Measurements from ENCODE around the gene CCDC3. TPM values are rescaled to one million over a fixed set of nuclear protein-coding genes. Genes with fewer than 3 reads are reported as not detected.

Gene CCDC3
- total and polyA plus RNA-seq, 2 of the 4 experiments (the other 2 are of a cell fraction), result 0.29 to 0.36 TPM

GRCh38 chr10:13047529-13048206, 46.2 kb upstream of the CCDC3 start:
- CTCF ChIA-PET, result no interaction called here

More at GRCh38 chr10:13047529-13048206, 46.2 kb upstream of the CCDC3 start:
- Histone ChIP-seq H3K4me3 (ENCODE audit: insufficient read depth, low read depth, low read length) (no peak overlapping the region), H3K4me1 (ENCODE audit: control insufficient read depth, insufficient read depth, low read length) (no peaks in the 10 kb centered on the region), H3K9ac (ENCODE audit: low read depth, low read length) (no peak overlapping the region), H3K4me2 (ENCODE audit: low read depth, low read length) (no peak overlapping the region), H2BK15ac (ENCODE audit: low read depth, low read length) (no peak overlapping the region), H3K9me3 (ENCODE audit: control insufficient read depth, insufficient read depth, low read length) (no peaks in the 10 kb centered on the region), H2BK5ac (ENCODE audit: low read depth, low read length, poor library complexity, severe bottlenecking) (no peak overlapping the region), H3K56ac (ENCODE audit: extremely low read depth, insufficient read depth, low read length) (no peak overlapping the region), H4K5ac (ENCODE audit: low read depth, low read length) (no peak overlapping the region), H2BK20ac (ENCODE audit: low read depth, low read length) (no peak overlapping the region), H3K18ac (ENCODE audit: low read depth, low read length) (no peak overlapping the region), H3K4ac (ENCODE audit: low read depth, low read length) (no peak overlapping the region), H4K91ac (ENCODE audit: insufficient read depth, low read depth, low read length) (no peak overlapping the region), H3K27ac (ENCODE audit: insufficient read depth, low read length) (no peak overlapping the region), H3K23ac (ENCODE audit: low read depth, low read length) (no peak overlapping the region), H3K79me1 (ENCODE audit: low read depth in 1 of 2, low read length in 2 of 2) (no peaks in the 10 kb centered on the region), H2BK120ac (ENCODE audit: low read depth, low read length) (no peak overlapping the region), H2AK9ac (replicated peaks; ENCODE audit: low read depth, low read length, poor library complexity) (no peak overlapping the region), H3K9me1 (ENCODE audit: insufficient read depth, low read length) (no peaks in the 10 kb centered on the region), H3K14ac (replicated peaks; ENCODE audit: low read depth, low read length) (no peak overlapping the region), H2AFZ (replicated peaks; ENCODE audit: low read length, poor library complexity) (no peak overlapping the region), H2AK5ac (ENCODE audit: low read depth, low read length) (no peak overlapping the region), H3K36me3 (ENCODE audit: control insufficient read depth, insufficient read depth, low read length) (no peaks in the 10 kb centered on the region), H4K20me1 (ENCODE audit: insufficient read depth, low read length) (no peaks in the 10 kb centered on the region), H3K27me3 (ENCODE audit: control insufficient read depth, insufficient read depth, low read length) (peaks cover 24% of the 10 kb centered on the region), H4K8ac (ENCODE audit: low read depth in 2 of 2, low read length in 2 of 2) (no peak overlapping the region)
- DNase-seq (no peak), ATAC-seq (ENCODE audit: low read depth) (no peak)
- no TSS peak for BruUV-seq (replicated peaks)
- POLR2A ChIA-PET (ENCODE audit: unreplicated experiment), result no interaction called here
- WGBS, 2 experiments (ENCODE audit: extremely low coverage in 2 of 2, insufficient read length in 1 of 2), result 50% methylated on average over 4 of the region's 12 CpGs; no CpG with 5 or more reads in 1 of the 2 experiments
- dilution Hi-C loops (cut with HindIII; ENCODE audit: low sequenced_read_pairs, unreplicated experiment), result no loop called here
- intact Hi-C loops (cut with micrococcal nuclease), result no loop called here
- TF ChIP-seq RCOR1 (IDR thresholded peaks at IDR 0.05; ENCODE audit: insufficient replicate concordance, low read length) (no peak), MAZ (IDR thresholded peaks at IDR 0.05; ENCODE audit: borderline replicate concordance, low read depth, low read length) (no peak), BHLHE40 (IDR thresholded peaks at IDR 0.05; ENCODE audit: low read depth, low read length) (no peak), MXI1 (IDR thresholded peaks at IDR 0.05; ENCODE audit: borderline replicate concordance, low read depth, low read length) (no peak), USF2 (IDR thresholded peaks at IDR 0.05; ENCODE audit: low read depth, low read length) (no peak), MAFK (IDR thresholded peaks at IDR 0.05; ENCODE audit: low read depth, low read length) (no peak), POLR2A (IDR thresholded peaks at IDR 0.05; ENCODE audit: low read depth, low read length) (no peak)
- in situ Hi-C loops (cut with MboI; ENCODE audit: low sequenced_read_pairs), result no loop called here
